Measurements from ENCODE around the gene RTF2.
A peak's percentile ranks its signal among the peaks of the same experiment; 100 is the strongest.
"Not testable (repeated sequence)": the region's sequence is repeated elsewhere in the genome, so short reads cannot be mapped to it uniquely, and the experiment has no call there.

Gene RTF2

GRCh38 chr20:56554869-56555268 is 86.4 kb downstream of the RTF2 start:
- DNase-seq: peak; percentile 12

GRCh38 chr20:56558968-56559367 is 90.5 kb downstream of the RTF2 start:
- DNase-seq: no peak

- not testable (repeated sequence) for DNase-seq
Measured at GRCh38 chr20:56564526-56564925, 96.1 kb downstream of the RTF2 start.

- no peak for DNase-seq
Measured at GRCh38 chr20:56565511-56565910, 97.1 kb downstream of the RTF2 start.

GRCh38 chr20:56566621-56567020 is 98.2 kb downstream of the RTF2 start:
- no peak for DNase-seq
